ENCODE results near the gene SPG11.
A peak's percentile ranks its signal among the peaks of the same experiment; 100 is the strongest.

GRCh38 chr15:44711096-44711742 lies 47.8 kb upstream of the SPG11 start, which contains the start of the genes B2M and PATL2:
- TF ChIP-seq POLR2AphosphoS5 (IDR thresholded peaks at IDR 0.05) (peak; percentile 98 to 100 (median 100)), CTCF (IDR thresholded peaks at IDR 0.05) (no peak), POLR2A (IDR thresholded peaks at IDR 0.05) (peak; percentile 96 to 99), EP300 (IDR thresholded peaks at IDR 0.05) (no peak)

All from suprapubic skin (tissue), 4 donors.